Uterus (tissue), 4 donors: ENCODE results near the gene TMEM229B. TPM values are rescaled to one million over a fixed set of nuclear protein-coding genes. Genes with fewer than 3 reads are reported as not detected.

Source experiments
- DNase-seq, 2 donors: peaks; one replicate each; pipeline ENCODE4 v3.0.0-alpha.2; 2019 to 2020
- H3K27ac ChIP-seq, 2 donors: fragments of 200-600 bp; sonication (generic); 1 replicate in 1 of 2; 2 replicates in 1 of 2; pipeline ENCODE4 v1.5.1; 2016 to 2018
- H3K27me3 ChIP-seq, 2 donors: fragments of 200-600 bp; sonication (generic); one replicate each; pipeline ENCODE4 v1.5.1; 2018 to 2019; ENCODE audit warnings: control low read depth in 1 of 2
- H3K36me3 ChIP-seq, 2 donors: fragments of 200-600 bp; sonication (generic); one replicate each; pipeline ENCODE4 v1.5.1; 2019; ENCODE audit warnings: control low read depth in 1 of 2
- H3K4me1 ChIP-seq, 2 donors: fragments of 200-600 bp; sonication (generic); one replicate each; pipeline ENCODE4 v1.5.1; 2018 to 2019; ENCODE audit warnings: control low read depth in 1 of 2
- H3K4me3 ChIP-seq, 2 donors: fragments of 200-600 bp; sonication (generic); 1 replicate in 1 of 2; 2 replicates in 1 of 2; pipeline ENCODE4 v1.5.1; 2018 to 2019; ENCODE audit warnings: mild to moderate bottlenecking in 1 of 2
- H3K9me3 ChIP-seq, 2 donors: fragments of 200-600 bp; sonication (generic); one replicate each; pipeline ENCODE4 v1.5.1; 2019; ENCODE audit warnings: control low read depth in 1 of 2
- POLR2A ChIP-seq, 2 donors: fragments of 450-650 bp; IDR thresholded peaks; one replicate each; pipeline ENCODE4 v1.6.1; 2016; ENCODE audit warnings: antibody characterized with exemption in 2 of 2, mild to moderate bottlenecking in 1 of 2, moderate library complexity in 1 of 2
- intact Hi-C: fragments of 100-400 bp; cut with DNase I; formaldehyde crosslinking; loops from one replicate; pipeline ENCODE4 v1.15.1; 2023; ENCODE audit warnings: low total_unique reads
- total RNA-seq, 4 donors: library from RNA; depleted of rRNA in 3 of 4; stranded (reverse); fragments of >200 nt in 3 of 4; gene quantifications; one replicate each; pipeline versions ENCODE4 v1.1.0 to v1.2.4, GENCODE V29; 2014 to 2023
- TF ChIP-seq, protein P1 (sequence below), 4 experiments: fragments of 200-600 bp in 2 of 4; fragments of 450-650 bp in 2 of 4; sonication (generic) in 2 of 4; IDR thresholded peaks; one replicate each; pipeline ENCODE4 v1.5.1; 2016 to 2019; ENCODE audit warnings: antibody characterized with exemption in 4 of 4, mild to moderate bottlenecking in 2 of 4, moderate library complexity in 1 of 4
- donor health status: DM: yes; HTN: yes; CAD: no.

The TMEM229B gene
- 1 to 10 TPM in 2 of 4 donors, under 1 TPM in 2; under 0.01 to 4.7 (median 2.8) TPM for total RNA-seq

DNA sequence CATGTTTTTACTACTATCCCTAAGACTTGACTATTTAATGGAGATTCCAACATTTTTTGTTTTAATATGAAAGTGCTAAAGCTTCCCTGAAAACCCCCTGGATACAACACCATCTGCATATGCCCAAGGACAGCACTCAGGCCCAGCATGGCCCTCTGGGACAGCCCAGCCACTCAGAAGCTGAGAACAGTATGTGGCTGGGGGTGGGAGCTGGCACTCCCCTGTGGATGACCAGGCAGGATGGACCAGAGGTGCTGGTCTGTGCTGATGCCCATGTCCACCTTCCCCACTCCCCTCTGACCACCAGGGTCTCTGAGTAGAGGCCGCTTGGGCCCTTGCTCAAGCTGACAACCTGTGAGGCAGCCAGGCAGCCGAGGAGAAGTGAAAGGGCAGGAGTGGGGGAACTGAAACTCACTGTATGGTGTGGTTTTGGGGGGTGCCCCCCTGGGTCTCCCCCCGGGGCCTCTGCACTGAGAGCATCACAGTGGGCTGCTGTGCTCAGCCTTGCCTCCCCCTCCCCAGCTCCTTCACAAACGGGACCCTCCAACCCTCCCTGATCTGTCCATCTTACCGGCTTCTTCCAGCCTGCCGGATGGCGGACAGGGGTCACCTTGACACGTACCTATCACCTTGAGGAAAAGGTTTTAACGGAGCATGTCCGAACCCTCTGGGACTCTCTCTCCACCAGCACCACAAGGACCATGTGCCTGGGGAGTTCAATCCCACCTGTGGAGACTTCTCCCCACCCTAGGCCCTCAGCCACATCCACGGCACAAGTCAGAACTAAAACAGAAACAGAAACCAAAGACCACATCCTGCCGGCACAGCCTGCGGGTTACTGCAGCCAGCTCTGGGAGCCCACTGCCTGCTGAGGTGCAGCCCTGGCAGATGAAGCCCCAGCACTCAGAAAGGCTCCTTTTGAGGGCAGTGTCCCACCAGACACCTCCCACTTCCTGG lies at the start of gene TMEM229B:
Gene TMEM229B (minus strand): TSS at position 785 of the 957 bp plus-strand sequence. CDS start 14,798 bp downstream, outside the sequence.
- TF ChIP-seq POLR2A (IDR thresholded peaks at IDR 0.05): no peak
- TF ChIP-seq, protein P1, sequence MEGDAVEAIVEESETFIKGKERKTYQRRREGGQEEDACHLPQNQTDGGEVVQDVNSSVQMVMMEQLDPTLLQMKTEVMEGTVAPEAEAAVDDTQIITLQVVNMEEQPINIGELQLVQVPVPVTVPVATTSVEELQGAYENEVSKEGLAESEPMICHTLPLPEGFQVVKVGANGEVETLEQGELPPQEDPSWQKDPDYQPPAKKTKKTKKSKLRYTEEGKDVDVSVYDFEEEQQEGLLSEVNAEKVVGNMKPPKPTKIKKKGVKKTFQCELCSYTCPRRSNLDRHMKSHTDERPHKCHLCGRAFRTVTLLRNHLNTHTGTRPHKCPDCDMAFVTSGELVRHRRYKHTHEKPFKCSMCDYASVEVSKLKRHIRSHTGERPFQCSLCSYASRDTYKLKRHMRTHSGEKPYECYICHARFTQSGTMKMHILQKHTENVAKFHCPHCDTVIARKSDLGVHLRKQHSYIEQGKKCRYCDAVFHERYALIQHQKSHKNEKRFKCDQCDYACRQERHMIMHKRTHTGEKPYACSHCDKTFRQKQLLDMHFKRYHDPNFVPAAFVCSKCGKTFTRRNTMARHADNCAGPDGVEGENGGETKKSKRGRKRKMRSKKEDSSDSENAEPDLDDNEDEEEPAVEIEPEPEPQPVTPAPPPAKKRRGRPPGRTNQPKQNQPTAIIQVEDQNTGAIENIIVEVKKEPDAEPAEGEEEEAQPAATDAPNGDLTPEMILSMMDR (IDR thresholded peaks at IDR 0.05): no peak
- Histone ChIP-seq H3K4me3 (peak within 1 kb of the TSS; percentile 18 to 22), H3K27ac (peak within 1 kb of the TSS; percentile 11 to 33), H3K9me3 (no peaks in the 10 kb centered on the region), H3K36me3 (no peaks in the 10 kb centered on the region), H3K4me1 (no peaks in the 10 kb centered on the region), H3K27me3 (no peaks in the 10 kb centered on the region)
- intact Hi-C loops: no loop called here
- DNase-seq: no peak

DNA sequence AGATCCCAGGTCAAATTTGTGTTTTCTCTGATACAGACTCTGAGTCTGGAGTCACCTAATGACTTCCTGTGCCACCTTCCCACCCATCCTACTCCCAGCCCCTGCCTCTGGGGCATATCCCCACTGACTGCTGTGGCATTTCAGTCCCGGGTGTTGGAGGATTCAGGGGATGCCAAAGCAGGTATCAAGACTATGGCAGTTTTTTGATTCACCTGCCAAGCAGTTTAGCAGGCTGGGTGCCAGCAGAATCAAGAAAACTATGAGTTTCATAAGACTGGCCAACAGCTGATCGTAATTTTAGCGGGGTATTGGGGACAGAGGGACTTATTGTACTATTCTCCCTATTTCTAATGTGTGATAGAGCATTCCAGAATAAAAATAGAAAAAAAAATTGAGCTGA lies 49.2 kb upstream of the TMEM229B start:
- Histone ChIP-seq H3K27ac (no peak overlapping the region), H3K27me3 (no peaks in the 10 kb centered on the region), H3K4me3 (no peak overlapping the region)

DNA sequence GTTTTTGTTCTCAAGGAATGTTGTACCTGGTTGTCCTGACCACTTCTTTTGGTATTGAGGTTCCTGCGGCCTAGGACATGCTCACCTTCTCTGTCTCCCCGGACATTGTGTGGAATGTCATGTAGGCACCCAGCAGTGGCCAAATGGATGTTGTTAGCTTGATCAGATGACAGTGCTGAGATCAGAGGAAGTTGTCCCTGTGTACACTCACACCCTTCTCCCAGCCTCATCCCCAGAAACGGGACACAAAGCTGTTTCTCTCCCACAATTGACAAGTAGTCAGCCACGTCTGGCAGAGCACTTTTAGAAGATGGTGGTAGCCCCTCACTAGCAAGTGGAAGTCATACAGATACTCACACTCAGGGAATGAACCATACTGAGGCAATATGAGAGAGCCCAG lies 47.6 kb upstream of the TMEM229B start:
- no peaks in the 10 kb centered on the region for H3K9me3 ChIP-seq
- TF ChIP-seq, protein P1 (IDR thresholded peaks at IDR 0.05): no peak
- TF ChIP-seq POLR2A (IDR thresholded peaks at IDR 0.05): no peak
- H3K4me3 ChIP-seq: no peak overlapping the region
- intact Hi-C loops: no loop called here
- H3K27ac ChIP-seq: no peak overlapping the region
- no peaks in the 10 kb centered on the region for H3K27me3 ChIP-seq
- H3K4me1 ChIP-seq: no peaks in the 10 kb centered on the region
- no peak for DNase-seq
- H3K36me3 ChIP-seq: no peaks in the 10 kb centered on the region

More for the DNA sequence above, 49.2 kb upstream of the TMEM229B start:
- TF ChIP-seq POLR2A (IDR thresholded peaks at IDR 0.05): no peak
- TF ChIP-seq, protein P1 (IDR thresholded peaks at IDR 0.05): no peak
- H3K4me1 ChIP-seq: no peaks in the 10 kb centered on the region
- no peaks in the 10 kb centered on the region for H3K9me3 ChIP-seq
- no peak for DNase-seq
- intact Hi-C loops: no loop called here
- H3K36me3 ChIP-seq: no peaks in the 10 kb centered on the region

DNA sequence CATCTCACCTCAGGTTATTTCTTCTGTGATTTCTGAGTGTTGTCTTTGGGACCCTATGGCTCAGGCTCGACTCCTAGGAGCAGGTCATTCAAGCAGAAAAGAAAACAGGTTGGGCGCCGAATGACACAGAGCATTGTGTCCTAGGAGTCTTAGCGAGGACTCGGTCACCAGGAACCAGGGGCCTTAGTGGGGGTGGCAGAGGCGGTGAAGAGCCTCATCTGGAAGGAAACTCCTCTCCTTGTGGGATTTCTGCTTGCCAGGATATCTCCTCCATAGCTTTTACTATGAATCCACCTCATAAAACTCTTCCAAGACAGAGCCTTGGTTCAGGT lies 45.2 kb upstream of the TMEM229B start:
- no peaks in the 10 kb centered on the region for H3K27me3 ChIP-seq
- H3K4me1 ChIP-seq: no peaks in the 10 kb centered on the region
- intact Hi-C loops: no loop called here
- no peak overlapping the region for H3K27ac ChIP-seq
- TF ChIP-seq, protein P1 (IDR thresholded peaks at IDR 0.05): no peak
- no peak for TF ChIP-seq POLR2A (IDR thresholded peaks at IDR 0.05)
- H3K4me3 ChIP-seq: peak overlapping the region; percentile 34 to 54
- no peaks in the 10 kb centered on the region for H3K9me3 ChIP-seq
- DNase-seq: no peak
- no peaks in the 10 kb centered on the region for H3K36me3 ChIP-seq
